ENCODE data around the gene TSPAN13. TPM values are rescaled to one million over a fixed set of nuclear protein-coding genes. Genes with fewer than 3 reads are reported as not detected.

The TSPAN13 gene
- total and polyA plus RNA-seq, 2 of the 4 experiments (the other 2 are of a cell fraction): 3.0 to 5.0 TPM

GRCh38 chr7:16826060-16826459 is 72.5 kb downstream of the TSPAN13 start:
- Histone ChIP-seq H4K8ac (ENCODE audit: low read depth in 2 of 2, low read length in 2 of 2) (no peak overlapping the region), H3K23ac (ENCODE audit: low read depth, low read length) (no peak overlapping the region), H3K79me1 (ENCODE audit: low read depth in 1 of 2, low read length in 2 of 2) (no peaks in the 10 kb centered on the region), H2BK120ac (ENCODE audit: low read depth, low read length) (no peak overlapping the region), H3K4me3 (ENCODE audit: insufficient read depth, low read depth, low read length) (no peak overlapping the region), H3K27ac (ENCODE audit: insufficient read depth, low read length) (no peak overlapping the region), H2BK15ac (ENCODE audit: low read depth, low read length) (no peak overlapping the region), H2AK9ac (replicated peaks; ENCODE audit: low read depth, low read length, poor library complexity) (no peak overlapping the region), H3K56ac (ENCODE audit: extremely low read depth, insufficient read depth, low read length) (no peak overlapping the region), H4K5ac (ENCODE audit: low read depth, low read length) (no peak overlapping the region), H3K4ac (ENCODE audit: low read depth, low read length) (no peak overlapping the region), H2AK5ac (ENCODE audit: low read depth, low read length) (no peak overlapping the region), H3K9me1 (ENCODE audit: insufficient read depth, low read length) (no peaks in the 10 kb centered on the region), H3K4me2 (ENCODE audit: low read depth, low read length) (no peak overlapping the region), H4K91ac (ENCODE audit: insufficient read depth, low read depth, low read length) (no peak overlapping the region), H3K4me1 (ENCODE audit: control insufficient read depth, insufficient read depth, low read length) (no peaks in the 10 kb centered on the region), H2BK5ac (ENCODE audit: low read depth, low read length, poor library complexity, severe bottlenecking) (no peak overlapping the region), H2AFZ (replicated peaks; ENCODE audit: low read length, poor library complexity) (no peak overlapping the region), H3K27me3 (ENCODE audit: control insufficient read depth, insufficient read depth, low read length) (no peaks in the 10 kb centered on the region), H3K18ac (ENCODE audit: low read depth, low read length) (no peak overlapping the region), H3K9ac (ENCODE audit: low read depth, low read length) (no peak overlapping the region), H3K9me3 (ENCODE audit: control insufficient read depth, insufficient read depth, low read length) (no peaks in the 10 kb centered on the region), H3K36me3 (ENCODE audit: control insufficient read depth, insufficient read depth, low read length) (no peaks in the 10 kb centered on the region), H2BK20ac (ENCODE audit: low read depth, low read length) (no peak overlapping the region), H3K14ac (replicated peaks; ENCODE audit: low read depth, low read length) (no peak overlapping the region), H4K20me1 (ENCODE audit: insufficient read depth, low read length) (no peaks in the 10 kb centered on the region)
- dilution Hi-C loops (cut with HindIII; ENCODE audit: low sequenced_read_pairs, unreplicated experiment) (no loop called here), intact Hi-C loops (cut with micrococcal nuclease) (no loop called here), in situ Hi-C loops (cut with MboI; ENCODE audit: low sequenced_read_pairs) (no loop called here)
- POLR2A ChIA-PET (ENCODE audit: unreplicated experiment): no interaction called here
- BruUV-seq (replicated peaks): no TSS peak
- CTCF ChIA-PET: interaction anchor here (0.5 kb wide), 1 partner anchor 538 kb away, joined by 3 read pairs; no protein-coding TSS in a partner anchor
- TF ChIP-seq ELK1 (IDR thresholded peaks at IDR 0.05; ENCODE audit: borderline replicate concordance, low read depth, low read length) (no peak), USF2 (IDR thresholded peaks at IDR 0.05; ENCODE audit: low read depth, low read length) (no peak), CTCF (conservative IDR thresholded peaks at IDR 0.05; ENCODE audit: low read depth, low read length) (no peak), MAFK (IDR thresholded peaks at IDR 0.05; ENCODE audit: low read depth, low read length) (no peak), NFE2L2 (IDR thresholded peaks at IDR 0.05; ENCODE audit: low read depth, low read length) (no peak), RCOR1 (IDR thresholded peaks at IDR 0.05; ENCODE audit: insufficient replicate concordance, low read length) (no peak), MXI1 (IDR thresholded peaks at IDR 0.05; ENCODE audit: borderline replicate concordance, low read depth, low read length) (no peak), MAZ (IDR thresholded peaks at IDR 0.05; ENCODE audit: borderline replicate concordance, low read depth, low read length) (no peak), POLR2A (IDR thresholded peaks at IDR 0.05; ENCODE audit: low read depth, low read length) (no peak)
- no peak for ATAC-seq (ENCODE audit: low read depth)
- DNase-seq: no peak
